Kidney (tissue), 14 donors: ENCODE measurements around the gene DPP10. TPM values are rescaled to one million over a fixed set of nuclear protein-coding genes. Genes with fewer than 3 reads are reported as not detected.

Experiments used
- DNase-seq, 5 donors: peaks; one replicate each; pipeline ENCODE4 v3.0.0-alpha.2; 2013 to 2020
- FAIRE-seq: peaks from 2 replicates; lab custom pipeline; 2012; peaks lifted over from hg19 to GRCh38; lab: Jason Lieb, UNC
- H3K27ac ChIP-seq, 2 donors: one replicate each; pipeline ENCODE4 v1.7.0; 2013; ENCODE audit warnings: low read depth in 2 of 2, low read length in 2 of 2, inconsistent platforms in 1 of 2
- H3K27me3 ChIP-seq: one replicate; pipeline ENCODE4 v1.7.1; 2013; ENCODE audit warnings: low read length, inconsistent platforms; ENCODE audit not compliant: control insufficient read depth, insufficient read depth
- H3K36me3 ChIP-seq, 3 donors: one replicate each; pipeline versions ENCODE4 v1.7.0 to v1.7.1; 2013; ENCODE audit warnings: low read length in 3 of 3, control low read depth in 1 of 3, inconsistent platforms in 1 of 3; ENCODE audit not compliant: insufficient read depth in 3 of 3, control insufficient read depth in 2 of 3
- H3K4me1 ChIP-seq, 3 donors: one replicate each; pipeline versions ENCODE4 v1.7.0 to v1.7.1; 2013; ENCODE audit warnings: low read length in 3 of 3, inconsistent platforms in 1 of 3, low read depth in 1 of 3; ENCODE audit not compliant: control insufficient read depth in 2 of 3, insufficient read depth in 2 of 3
- H3K4me3 ChIP-seq, 3 donors: one replicate each; pipeline versions ENCODE4 v1.7.0 to v1.8.1; 2013; ENCODE audit warnings: low read length in 3 of 3, control low read depth in 1 of 3, inconsistent platforms in 1 of 3
- H3K9ac ChIP-seq, 3 donors: one replicate each; pipeline versions ENCODE4 v1.7.0 to v1.7.1; 2013; ENCODE audit warnings: low read length in 3 of 3, control low read depth in 1 of 3, inconsistent platforms in 1 of 3
- H3K9me3 ChIP-seq, 3 donors: one replicate each; pipeline versions ENCODE4 v1.7.0 to v1.7.1; 2013; ENCODE audit warnings: low read length in 3 of 3, control low read depth in 1 of 3, inconsistent platforms in 1 of 3; ENCODE audit not compliant: control insufficient read depth in 2 of 3, insufficient read depth in 1 of 3
- CTCF ChIP-seq: IDR thresholded peaks from 3 replicates; pipeline ENCODE4 v1.5.1; 2012; ENCODE audit warnings: mild to moderate bottlenecking, moderate library complexity, borderline replicate concordance; ENCODE audit not compliant: insufficient read depth; ENCODE audit errors: extremely low read depth
- intact Hi-C: fragments of 100-400 bp; cut with DNase I; formaldehyde crosslinking; loops from one replicate; pipeline ENCODE4 v1.11.1; 2022
- polyA plus RNA-seq: library from polyadenylated mRNA; stranded (reverse); fragments of 350-450 nt; fragmentation: Illumina TruSeq; extraction: RNeasy Lipid Tissue Mini Kit (QIAGEN cat#74804); gene quantifications from one replicate; pipeline ENCODE4 v1.2.3, GENCODE V29; 2014; ENCODE audit warnings: low read depth, low replicate concordance; ENCODE audit not compliant: insufficient read depth
- total RNA-seq: library from RNA; stranded (reverse); fragmentation: NEBNext Ultra II Directional; extraction: Animal tissue kit (Norgen Biotek cat#: 25700); gene quantifications from one replicate; pipeline ENCODE4 v1.2.1, GENCODE V29; 2021
- donor health status: control.
- donor health status: control.
- donor health status: control.
- donor health status: control.
- donor health status: control.
- donor health status: DM: yes; HTN: yes; CAD: no.
- donor health status: Normal renal cell carcinoma (clear cell type).

DPP10 gene
- total and polyA plus RNA-seq, 2 donors from 2014 or later: 0.67 TPM; not detected in 1

GRCh38 chr2:114784890-114785583, 342.6 kb downstream of the DPP10 start:
- Histone ChIP-seq H3K4me1 (no peaks in the 10 kb centered on the region), H3K4me3 (no peak overlapping the region), H3K9me3 (no peaks in the 10 kb centered on the region), H3K27ac (no peak overlapping the region), H3K27me3 (no peaks in the 10 kb centered on the region), H3K36me3 (no peaks in the 10 kb centered on the region), H3K9ac (no peak overlapping the region)
- no peak for DNase-seq
- no peak for FAIRE-seq
- intact Hi-C loops: no loop called here
- TF ChIP-seq CTCF: no peak

GRCh38 chr2:114786901-114787300, 344.5 kb downstream of the DPP10 start:
- H3K27ac ChIP-seq: no peak overlapping the region
- no peaks in the 10 kb centered on the region for H3K4me1 ChIP-seq
- DNase-seq (no peak), FAIRE-seq (no peak)
- H3K9ac ChIP-seq: no peak overlapping the region
- no peak overlapping the region for H3K4me3 ChIP-seq
- H3K27me3 ChIP-seq: no peaks in the 10 kb centered on the region
- no peak for TF ChIP-seq CTCF
- H3K36me3 ChIP-seq: no peaks in the 10 kb centered on the region
- H3K9me3 ChIP-seq: no peaks in the 10 kb centered on the region
- intact Hi-C loops: no loop called here

- Histone ChIP-seq H3K27ac (no peak overlapping the region), H3K27me3 (no peaks in the 10 kb centered on the region), H3K9ac (no peak overlapping the region), H3K9me3 (no peaks in the 10 kb centered on the region), H3K36me3 (no peaks in the 10 kb centered on the region), H3K4me3 (no peak overlapping the region), H3K4me1 (no peaks in the 10 kb centered on the region)
- FAIRE-seq (no peak), DNase-seq (no peak)
- intact Hi-C loops: no loop called here
- TF ChIP-seq CTCF: no peak
These were observed 345.0 kb downstream of the DPP10 start for GRCh38 chr2:114787486-114787885.

GRCh38 chr2:114789989-114790388, 347.5 kb downstream of the DPP10 start:
- FAIRE-seq (no peak), DNase-seq (no peak)
- no peaks in the 10 kb centered on the region for H3K4me1 ChIP-seq
- no peak overlapping the region for H3K9ac ChIP-seq
- H3K4me3 ChIP-seq: no peak overlapping the region
- H3K27me3 ChIP-seq: no peaks in the 10 kb centered on the region
- no peak overlapping the region for H3K27ac ChIP-seq
- intact Hi-C loops: no loop called here
- no peak for TF ChIP-seq CTCF
- no peaks in the 10 kb centered on the region for H3K36me3 ChIP-seq
- no peaks in the 10 kb centered on the region for H3K9me3 ChIP-seq
